Subcutaneous abdominal adipose tissue (tissue), 5 donors: ENCODE measurements around the gene CATSPERD.
"Not testable (repeated sequence)": the region's sequence is repeated elsewhere in the genome, so short reads cannot be mapped to it uniquely, and the experiment has no call there.

Source experiments
- H3K27ac ChIP-seq: one replicate; pipeline ENCODE4 v1.7.0; 2013; ENCODE audit warnings: low read depth, mild to moderate bottlenecking, inconsistent platforms, low read length, moderate library complexity
- H3K27me3 ChIP-seq, 5 donors: one replicate each; pipeline ENCODE4 v1.7.0; 2013; ENCODE audit warnings: low read length in 5 of 5, inconsistent platforms in 1 of 5; ENCODE audit not compliant: control insufficient read depth in 5 of 5, insufficient read depth in 4 of 5
- H3K36me3 ChIP-seq, 5 donors: one replicate each; pipeline ENCODE4 v1.7.0; 2013; ENCODE audit warnings: low read length in 5 of 5; ENCODE audit not compliant: control insufficient read depth in 5 of 5, insufficient read depth in 5 of 5
- H3K4me1 ChIP-seq, 5 donors: one replicate each; pipeline ENCODE4 v1.7.0; 2013; ENCODE audit warnings: low read length in 5 of 5, mild to moderate bottlenecking in 3 of 5, moderate library complexity in 1 of 5; ENCODE audit not compliant: control insufficient read depth in 5 of 5, insufficient read depth in 5 of 5
- H3K4me3 ChIP-seq, 5 donors: one replicate each; pipeline ENCODE4 v1.7.0; 2013; ENCODE audit warnings: low read length in 5 of 5, low read depth in 1 of 5
- H3K9ac ChIP-seq, 5 donors: one replicate each; pipeline ENCODE4 v1.7.0; 2013; ENCODE audit warnings: low read length in 5 of 5, mild to moderate bottlenecking in 4 of 5, moderate library complexity in 3 of 5
- H3K9me3 ChIP-seq, 5 donors: one replicate each; pipeline ENCODE4 v1.7.0; 2013; ENCODE audit warnings: low read length in 5 of 5; ENCODE audit not compliant: control insufficient read depth in 5 of 5
- donor health status: healthy.
- donor health status: healthy.
- donor health status: healthy.
- donor health status: healthy.
- donor health status: healthy.

Gene CATSPERD

GRCh38 chr19:5767949-5768348 is 47.5 kb downstream of the CATSPERD start:
- no peak overlapping the region for H3K4me3 ChIP-seq
- peaks cover 0 to 5% (median 0%) of the 10 kb centered on the region in 5 donors for H3K27me3 ChIP-seq
- H3K27ac ChIP-seq = no peak overlapping the region
- H3K9me3 ChIP-seq = peaks cover 0 to 4% (median 0%) of the 10 kb centered on the region in 5 donors
- H3K4me1 ChIP-seq = no peaks in the 10 kb centered on the region
- no peaks in the 10 kb centered on the region for H3K36me3 ChIP-seq
- H3K9ac ChIP-seq = no peak overlapping the region

- no peak overlapping the region for H3K27ac ChIP-seq
- no peaks in the 10 kb centered on the region for H3K36me3 ChIP-seq
- no peak overlapping the region for H3K4me3 ChIP-seq
- no peak overlapping the region for H3K9ac ChIP-seq
- no peaks in the 10 kb centered on the region for H3K9me3 ChIP-seq
- no peaks in the 10 kb centered on the region for H3K4me1 ChIP-seq
- H3K27me3 ChIP-seq = peaks cover 0 to 5% (median 0%) of the 10 kb centered on the region in 5 donors
These were observed 52.0 kb downstream of the CATSPERD start for GRCh38 chr19:5772416-5772815.

GRCh38 chr19:5773276-5773675 is 52.8 kb downstream of the CATSPERD start:
- Histone ChIP-seq H3K4me1 (no peaks in the 10 kb centered on the region), H3K27me3 (peaks cover 0 to 5% (median 0%) of the 10 kb centered on the region in 5 donors), H3K9me3 (no peaks in the 10 kb centered on the region), H3K27ac (no peak overlapping the region), H3K9ac (no peak overlapping the region), H3K4me3 (no peak overlapping the region), H3K36me3 (no peaks in the 10 kb centered on the region)

- H3K4me3 ChIP-seq = no peak overlapping the region
- H3K9ac ChIP-seq = no peak overlapping the region
- H3K27ac ChIP-seq = no peak overlapping the region
- no peaks in the 10 kb centered on the region for H3K9me3 ChIP-seq
- H3K27me3 ChIP-seq = peaks cover 0 to 5% (median 0%) of the 10 kb centered on the region in 5 donors
- H3K4me1 ChIP-seq = no peaks in the 10 kb centered on the region
- no peaks in the 10 kb centered on the region for H3K36me3 ChIP-seq
These were observed 54.5 kb downstream of the CATSPERD start for GRCh38 chr19:5774921-5775320.

- Histone ChIP-seq H3K9ac (no peak overlapping the region), H3K27me3 (peaks cover 0 to 5% (median 0%) of the 10 kb centered on the region in 5 donors), H3K36me3 (no peaks in the 10 kb centered on the region)
These were observed 55.4 kb downstream of the CATSPERD start for GRCh38 chr19:5775668-5776309.

GRCh38 chr19:5778402-5778801 is 58.0 kb downstream of the CATSPERD start:
- Histone ChIP-seq H3K4me1 (no peaks in the 10 kb centered on the region), H3K4me3 (no peak overlapping the region), H3K9me3 (no peaks in the 10 kb centered on the region), H3K9ac (no peak overlapping the region), H3K27me3 (no peaks in the 10 kb centered on the region), H3K36me3 (no peaks in the 10 kb centered on the region), H3K27ac (no peak overlapping the region)

More at GRCh38 chr19:5775668-5776309, 55.4 kb downstream of the CATSPERD start:
- no peaks in the 10 kb centered on the region for H3K4me1 ChIP-seq
- no peak overlapping the region for H3K27ac ChIP-seq
- no peaks in the 10 kb centered on the region for H3K9me3 ChIP-seq
- no peak overlapping the region for H3K4me3 ChIP-seq

GRCh38 chr19:5780916-5781315 is 60.5 kb downstream of the CATSPERD start:
- not testable (repeated sequence) for H3K27me3 ChIP-seq, H3K9me3 ChIP-seq, H3K4me3 ChIP-seq, H3K27ac ChIP-seq, H3K4me1 ChIP-seq, H3K9ac ChIP-seq
- H3K36me3 ChIP-seq = peaks cover 0 to 22% (median 19%) of the 10 kb centered on the region in 5 donors

GRCh38 chr19:5782322-5782721 is 61.9 kb downstream of the CATSPERD start:
- H3K9me3 ChIP-seq = no peaks in the 10 kb centered on the region
- no peaks in the 10 kb centered on the region for H3K4me1 ChIP-seq
- no peak overlapping the region for H3K4me3 ChIP-seq
- peaks cover 0 to 36% (median 33%) of the 10 kb centered on the region in 5 donors for H3K36me3 ChIP-seq
- H3K27ac ChIP-seq = no peak overlapping the region
- no peaks in the 10 kb centered on the region for H3K27me3 ChIP-seq
- no peak overlapping the region for H3K9ac ChIP-seq

- H3K9me3 ChIP-seq = no peaks in the 10 kb centered on the region
- no peaks in the 10 kb centered on the region for H3K27me3 ChIP-seq
- no peak overlapping the region for H3K4me3 ChIP-seq
- H3K4me1 ChIP-seq = no peaks in the 10 kb centered on the region
- H3K9ac ChIP-seq = no peak overlapping the region
- H3K36me3 ChIP-seq = peaks cover 0 to 45% (median 42%) of the 10 kb centered on the region in 5 donors
- H3K27ac ChIP-seq = no peak overlapping the region
These were observed 62.8 kb downstream of the CATSPERD start for GRCh38 chr19:5782945-5783919.

GRCh38 chr19:5784581-5785147 is 64.2 kb downstream of the CATSPERD start, which contains the start of gene PRR22:
Gene PRR22 (minus strand): TSS chr19:5784746. CDS start chr19:5784660, 86 bp downstream.
- Histone ChIP-seq H3K4me1 (no peaks in the 10 kb centered on the region), H3K9ac (no peak within 1 kb of the TSS), H3K27me3 (no peaks in the 10 kb centered on the region), H3K4me3 (no peak within 1 kb of the TSS), H3K36me3 (peaks cover 0 to 59% (median 54%) of the 10 kb centered on the region in 5 donors), H3K27ac (no peak within 1 kb of the TSS), H3K9me3 (no peaks in the 10 kb centered on the region)
